ENCODE results near the gene NAP1L5. TPM values are rescaled to one million over a fixed set of nuclear protein-coding genes. Genes with fewer than 3 reads are reported as not detected.

Gene NAP1L5
- total RNA-seq, 1 donor from 2014 or later, result 4.4 TPM

DNA sequence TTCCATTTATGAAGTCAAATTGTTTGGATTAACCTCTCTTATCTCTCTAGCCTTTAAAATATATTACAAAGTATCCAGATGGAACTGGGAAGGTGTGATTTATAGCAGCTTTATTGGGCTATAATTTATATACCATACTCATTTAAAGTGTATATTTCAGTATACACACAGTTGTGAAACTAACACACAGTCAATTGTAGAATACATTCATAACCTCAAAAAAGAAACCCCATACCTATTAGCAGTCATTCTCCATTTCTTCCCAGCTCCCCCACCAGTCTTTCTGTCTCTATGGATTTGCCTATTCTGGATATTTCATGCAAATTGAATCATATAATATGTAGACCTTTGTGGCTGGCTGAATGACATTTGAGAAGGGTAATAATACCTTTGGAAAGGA lies 7.6 kb upstream of the NAP1L5 start:
- TF ChIP-seq, protein P1, sequence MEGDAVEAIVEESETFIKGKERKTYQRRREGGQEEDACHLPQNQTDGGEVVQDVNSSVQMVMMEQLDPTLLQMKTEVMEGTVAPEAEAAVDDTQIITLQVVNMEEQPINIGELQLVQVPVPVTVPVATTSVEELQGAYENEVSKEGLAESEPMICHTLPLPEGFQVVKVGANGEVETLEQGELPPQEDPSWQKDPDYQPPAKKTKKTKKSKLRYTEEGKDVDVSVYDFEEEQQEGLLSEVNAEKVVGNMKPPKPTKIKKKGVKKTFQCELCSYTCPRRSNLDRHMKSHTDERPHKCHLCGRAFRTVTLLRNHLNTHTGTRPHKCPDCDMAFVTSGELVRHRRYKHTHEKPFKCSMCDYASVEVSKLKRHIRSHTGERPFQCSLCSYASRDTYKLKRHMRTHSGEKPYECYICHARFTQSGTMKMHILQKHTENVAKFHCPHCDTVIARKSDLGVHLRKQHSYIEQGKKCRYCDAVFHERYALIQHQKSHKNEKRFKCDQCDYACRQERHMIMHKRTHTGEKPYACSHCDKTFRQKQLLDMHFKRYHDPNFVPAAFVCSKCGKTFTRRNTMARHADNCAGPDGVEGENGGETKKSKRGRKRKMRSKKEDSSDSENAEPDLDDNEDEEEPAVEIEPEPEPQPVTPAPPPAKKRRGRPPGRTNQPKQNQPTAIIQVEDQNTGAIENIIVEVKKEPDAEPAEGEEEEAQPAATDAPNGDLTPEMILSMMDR (IDR thresholded peaks at IDR 0.05; ENCODE audit: unreplicated experiment), result no peak
- H3K27ac Mint-ChIP-seq (ENCODE audit: unreplicated experiment), result no peak overlapping the region
- no peak overlapping the region for H3K4me3 Mint-ChIP-seq (ENCODE audit: unreplicated experiment)
- DNase-seq (ENCODE audit: low spot score), result no peak
- H3K36me3 Mint-ChIP-seq (ENCODE audit: low read depth, unreplicated experiment), result peaks cover 5% of the 10 kb centered on the region
- no peaks in the 10 kb centered on the region for H3K9me3 Mint-ChIP-seq (ENCODE audit: unreplicated experiment)
- no peaks in the 10 kb centered on the region for H3K4me1 Mint-ChIP-seq (ENCODE audit: unreplicated experiment)
- peaks cover 2% of the 10 kb centered on the region for H3K27me3 Mint-ChIP-seq (ENCODE audit: unreplicated experiment)

GRCh38 chr4:88702782-88703181 lies 5.2 kb upstream of the NAP1L5 start:
- DNase-seq (ENCODE audit: low spot score), result no peak

DNA sequence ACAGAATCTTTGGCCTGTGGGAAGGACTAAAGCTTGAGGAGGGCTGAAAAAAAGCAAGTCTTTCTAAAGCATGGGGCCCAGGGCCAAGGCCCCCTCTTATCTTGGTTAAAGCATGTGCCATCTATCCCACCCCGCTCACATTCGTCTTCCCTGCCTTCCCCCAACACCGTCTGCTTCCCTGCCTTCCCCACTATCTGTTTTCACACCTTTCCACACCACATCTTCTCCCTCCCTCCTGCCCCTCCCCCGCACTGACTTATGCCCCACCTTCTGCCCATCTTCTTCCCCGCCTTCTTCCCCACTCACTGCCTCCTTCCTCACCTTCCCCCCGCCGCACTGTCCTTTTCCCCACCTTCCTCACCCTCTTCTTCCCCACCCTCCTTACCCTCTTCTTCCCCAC lies 890 bp upstream of the NAP1L5 start:
- no peak for DNase-seq (ENCODE audit: low spot score)
- no peak overlapping the region for H3K27ac Mint-ChIP-seq (ENCODE audit: unreplicated experiment)
- H3K27me3 Mint-ChIP-seq (ENCODE audit: unreplicated experiment), result no peaks in the 10 kb centered on the region
- H3K9me3 Mint-ChIP-seq (ENCODE audit: unreplicated experiment), result no peaks in the 10 kb centered on the region
- TF ChIP-seq, protein P1 (IDR thresholded peaks at IDR 0.05; ENCODE audit: unreplicated experiment), result no peak
- peaks cover 7% of the 10 kb centered on the region for H3K4me1 Mint-ChIP-seq (ENCODE audit: unreplicated experiment)
- no peak overlapping the region for H3K4me3 Mint-ChIP-seq (ENCODE audit: unreplicated experiment)
- peaks cover 8% of the 10 kb centered on the region for H3K36me3 Mint-ChIP-seq (ENCODE audit: low read depth, unreplicated experiment)

More at GRCh38 chr4:88702782-88703181, 5.2 kb upstream of the NAP1L5 start:
- H3K9me3 Mint-ChIP-seq (ENCODE audit: unreplicated experiment), result no peaks in the 10 kb centered on the region
- H3K4me3 Mint-ChIP-seq (ENCODE audit: unreplicated experiment), result no peak overlapping the region
- TF ChIP-seq, protein P1 (IDR thresholded peaks at IDR 0.05; ENCODE audit: unreplicated experiment), result no peak
- H3K36me3 Mint-ChIP-seq (ENCODE audit: low read depth, unreplicated experiment), result peaks cover 8% of the 10 kb centered on the region
- H3K27ac Mint-ChIP-seq (ENCODE audit: unreplicated experiment), result no peak overlapping the region
- no peaks in the 10 kb centered on the region for H3K27me3 Mint-ChIP-seq (ENCODE audit: unreplicated experiment)
- peaks cover 2% of the 10 kb centered on the region for H3K4me1 Mint-ChIP-seq (ENCODE audit: unreplicated experiment)

DNA sequence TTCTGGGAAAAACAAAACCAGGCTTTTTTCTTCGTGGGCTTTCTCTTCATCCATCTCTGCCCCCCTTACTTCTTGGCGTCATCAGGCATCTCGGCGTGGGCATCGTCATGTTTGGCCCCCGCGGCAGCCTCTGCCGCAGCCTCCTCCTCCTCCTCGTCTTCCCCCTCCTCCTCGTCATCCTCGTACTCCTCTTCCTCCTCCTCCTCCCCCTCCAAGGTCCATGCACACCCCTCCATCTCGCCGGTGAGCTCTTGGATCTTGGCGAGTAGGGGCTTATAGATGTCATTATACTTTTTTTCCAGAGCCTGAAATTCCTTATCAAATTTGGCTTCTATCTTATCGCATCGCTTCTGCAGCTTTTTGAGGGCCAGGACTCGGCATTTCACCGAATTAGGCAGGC lies 488 bp downstream of the NAP1L5 start:
- Mint-ChIP-seq H3K27ac (ENCODE audit: unreplicated experiment) (no peak overlapping the region), H3K4me3 (ENCODE audit: unreplicated experiment) (peak overlapping the region; percentile 84), H3K36me3 (ENCODE audit: low read depth, unreplicated experiment) (peaks cover 3% of the 10 kb centered on the region), H3K27me3 (ENCODE audit: unreplicated experiment) (no peaks in the 10 kb centered on the region), H3K9me3 (ENCODE audit: unreplicated experiment) (no peaks in the 10 kb centered on the region), H3K4me1 (ENCODE audit: unreplicated experiment) (peaks cover 7% of the 10 kb centered on the region)
- TF ChIP-seq, protein P1 (IDR thresholded peaks at IDR 0.05; ENCODE audit: unreplicated experiment), result no peak
- DNase-seq (ENCODE audit: low spot score), result no peak

DNA sequence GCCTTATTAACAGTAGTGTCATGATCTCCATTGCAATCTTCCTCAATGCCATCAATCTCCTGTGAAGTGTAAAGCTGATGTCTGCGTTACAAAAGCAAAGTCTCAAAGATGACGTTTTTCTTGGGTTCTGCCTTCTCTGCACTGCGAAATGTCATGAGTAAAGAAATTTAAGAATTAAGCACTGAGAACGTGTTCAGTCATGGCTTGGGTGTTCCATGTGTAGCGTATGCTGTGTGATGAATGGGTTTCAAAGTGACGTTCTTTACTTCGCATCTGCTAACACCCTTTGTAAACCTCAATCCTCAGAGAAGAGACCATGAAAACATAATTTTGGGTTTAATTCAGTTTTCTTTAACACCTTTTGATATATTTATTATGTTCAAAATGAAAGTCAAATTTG lies 999 bp downstream of the NAP1L5 start:
- TF ChIP-seq, protein P1 (IDR thresholded peaks at IDR 0.05; ENCODE audit: unreplicated experiment), result no peak

More for the DNA sequence above, 999 bp downstream of the NAP1L5 start:
- Mint-ChIP-seq H3K4me3 (ENCODE audit: unreplicated experiment) (peak overlapping the region; percentile 84), H3K4me1 (ENCODE audit: unreplicated experiment) (peaks cover 7% of the 10 kb centered on the region), H3K36me3 (ENCODE audit: low read depth, unreplicated experiment) (peaks cover 3% of the 10 kb centered on the region), H3K27ac (ENCODE audit: unreplicated experiment) (no peak overlapping the region), H3K27me3 (ENCODE audit: unreplicated experiment) (no peaks in the 10 kb centered on the region), H3K9me3 (ENCODE audit: unreplicated experiment) (no peaks in the 10 kb centered on the region)
- DNase-seq (ENCODE audit: low spot score), result no peak
